ENCODE results near the gene RBM11. TPM values are rescaled to one million over a fixed set of nuclear protein-coding genes. Genes with fewer than 3 reads are reported as not detected.
"Not testable (repeated sequence)": the region's sequence is repeated elsewhere in the genome, so short reads cannot be mapped to it uniquely, and the experiment has no call there.

The RBM11 gene, protein sequence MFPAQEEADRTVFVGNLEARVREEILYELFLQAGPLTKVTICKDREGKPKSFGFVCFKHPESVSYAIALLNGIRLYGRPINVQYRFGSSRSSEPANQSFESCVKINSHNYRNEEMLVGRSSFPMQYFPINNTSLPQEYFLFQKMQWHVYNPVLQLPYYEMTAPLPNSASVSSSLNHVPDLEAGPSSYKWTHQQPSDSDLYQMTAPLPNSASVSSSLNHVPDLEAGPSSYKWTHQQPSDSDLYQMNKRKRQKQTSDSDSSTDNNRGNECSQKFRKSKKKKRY
- not detected for total RNA-seq
- long read RNA-seq, result 0 reads

DNA sequence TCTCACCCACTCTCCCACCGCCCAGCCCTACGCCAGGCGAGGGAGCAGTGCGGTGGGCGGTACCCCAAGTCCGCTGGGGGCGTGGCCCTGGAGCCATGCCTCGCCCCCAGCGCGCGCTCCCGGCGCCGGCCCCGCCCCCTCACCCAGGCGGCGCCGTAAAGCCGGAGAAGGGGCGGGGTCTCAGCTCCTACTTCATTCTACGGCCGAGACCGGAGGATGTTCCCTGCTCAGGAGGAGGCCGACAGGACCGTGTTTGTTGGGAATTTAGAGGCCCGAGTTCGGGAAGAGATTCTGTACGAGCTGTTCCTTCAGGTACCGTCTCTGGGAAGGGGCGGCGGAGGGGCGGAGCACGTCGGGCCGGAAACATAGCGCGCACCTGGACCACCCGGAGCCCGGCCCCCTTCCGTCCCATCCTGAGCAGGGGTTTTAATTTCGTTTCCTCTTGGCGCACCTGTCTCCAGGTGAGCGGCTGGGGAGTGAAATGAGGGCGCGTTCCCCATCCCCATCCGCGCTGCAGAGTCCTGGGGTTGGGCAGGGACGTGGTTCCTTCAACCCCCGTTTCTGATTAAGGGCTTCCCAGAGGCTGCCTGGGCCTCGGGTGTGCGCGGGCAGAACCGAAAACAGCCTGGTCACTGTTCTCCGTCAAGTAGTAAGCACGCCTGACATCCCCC lies at the start of gene RBM11:
Gene RBM11, plus strand, starts transcription at position 187 of the 671 bp plus-strand sequence. Its CDS starts 30 bp downstream, at position 217.
- peak; percentile 89 for DNase-seq (ENCODE audit: low spot score)

DNA sequence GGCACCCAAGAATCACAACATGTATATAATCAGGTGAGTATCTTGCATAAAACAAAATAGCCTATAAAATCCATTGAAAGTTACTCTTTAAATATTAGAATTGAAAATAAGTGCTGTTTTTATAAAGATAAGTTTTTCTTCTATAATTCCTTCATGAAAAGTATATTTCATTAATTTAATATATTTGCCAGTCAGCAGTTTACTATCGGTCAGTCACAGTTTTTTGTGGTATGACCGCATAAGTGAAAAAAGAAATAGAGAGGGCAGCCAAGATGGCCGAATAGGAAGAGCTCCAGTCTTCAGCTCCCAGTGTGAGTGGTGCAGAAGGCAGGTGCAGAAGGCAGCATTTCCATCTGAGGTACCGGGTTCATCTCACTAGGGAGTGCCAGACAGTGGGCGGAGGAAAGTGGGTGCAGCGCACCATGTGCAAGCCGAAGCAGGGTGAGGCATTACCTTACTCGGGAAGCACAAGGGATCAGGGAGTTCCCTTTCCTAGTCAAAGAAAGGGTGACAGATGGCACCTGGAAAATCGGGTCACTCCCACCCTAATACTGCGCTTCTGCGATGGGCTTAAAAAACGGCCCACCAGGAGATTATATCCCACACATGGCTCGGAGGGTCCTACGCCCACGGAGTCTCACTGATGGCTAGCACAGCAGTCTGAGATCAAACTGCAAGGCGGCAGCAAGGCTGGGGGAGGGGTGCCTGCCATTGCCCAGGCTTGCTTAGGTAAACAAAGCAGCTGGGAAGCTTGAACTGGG lies 49.3 kb upstream of the RBM11 start:
- not testable (repeated sequence) for DNase-seq (ENCODE audit: low spot score)

DNA sequence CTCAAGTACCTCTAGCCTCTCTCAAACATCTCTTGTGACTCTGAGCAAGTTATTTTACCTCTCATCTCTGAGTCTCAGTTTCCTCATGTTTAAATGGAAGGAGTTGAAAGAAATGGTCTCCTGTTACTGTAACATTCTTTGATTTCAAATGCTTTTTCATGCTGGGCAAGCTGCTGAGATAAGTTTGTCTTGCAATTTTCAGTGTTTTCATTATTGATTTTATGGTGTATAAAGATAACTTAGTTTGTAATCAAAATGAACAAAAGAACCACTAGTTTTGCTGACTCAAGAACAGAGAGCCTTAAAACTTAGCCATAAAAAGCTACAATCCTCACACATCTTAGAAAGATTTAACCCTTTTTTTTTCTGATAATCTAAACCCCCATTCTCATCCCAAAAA lies 9.7 kb upstream of the RBM11 start:
- no peak for DNase-seq (ENCODE audit: low spot score)

DNA sequence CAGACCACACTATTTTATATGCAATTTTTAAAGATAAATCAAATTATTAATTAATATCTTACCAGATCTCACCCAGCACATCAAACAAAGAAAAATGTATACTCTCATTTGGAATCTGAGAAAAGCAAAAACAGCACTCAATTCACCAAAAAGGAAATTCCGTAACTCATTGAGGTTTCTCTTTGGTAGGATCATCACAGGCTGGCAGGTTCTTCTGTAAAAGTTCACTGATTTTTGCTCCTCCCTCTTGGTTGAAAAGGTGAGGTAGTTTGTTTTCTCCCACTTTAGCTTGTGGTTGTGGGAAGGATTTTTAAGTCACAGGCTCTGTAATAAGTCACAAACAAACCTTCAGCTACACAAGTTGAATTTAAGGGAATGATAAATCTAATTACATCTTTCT lies 5.2 kb upstream of the RBM11 start, which contains the start of gene LIPI:
Gene LIPI, minus strand, starts transcription at position 218 of the 400 bp plus-strand sequence. Its CDS starts 110 bp downstream, at position 108.
- DNase-seq (ENCODE audit: low spot score), result no peak

DNA sequence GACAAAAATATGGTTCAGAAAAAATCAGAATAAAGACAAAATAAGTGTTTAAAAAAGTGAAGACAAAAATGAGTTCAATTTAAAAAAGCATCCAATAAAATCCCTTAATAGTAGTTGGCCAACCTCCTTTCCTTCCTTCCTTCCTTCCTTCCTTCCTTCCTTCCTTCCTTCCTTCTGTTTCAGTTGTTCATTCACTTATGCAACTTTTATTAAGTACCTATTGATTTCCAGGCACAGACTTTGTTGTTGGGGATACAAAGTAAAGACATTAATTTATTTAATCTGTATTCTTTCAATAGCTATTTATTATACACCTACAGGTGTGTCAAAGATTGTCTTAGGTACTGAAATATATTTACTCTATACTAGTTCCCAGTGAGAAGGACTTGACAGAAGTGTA lies 2.8 kb upstream of the RBM11 start:
- DNase-seq (ENCODE audit: low spot score), result no peak

DNA sequence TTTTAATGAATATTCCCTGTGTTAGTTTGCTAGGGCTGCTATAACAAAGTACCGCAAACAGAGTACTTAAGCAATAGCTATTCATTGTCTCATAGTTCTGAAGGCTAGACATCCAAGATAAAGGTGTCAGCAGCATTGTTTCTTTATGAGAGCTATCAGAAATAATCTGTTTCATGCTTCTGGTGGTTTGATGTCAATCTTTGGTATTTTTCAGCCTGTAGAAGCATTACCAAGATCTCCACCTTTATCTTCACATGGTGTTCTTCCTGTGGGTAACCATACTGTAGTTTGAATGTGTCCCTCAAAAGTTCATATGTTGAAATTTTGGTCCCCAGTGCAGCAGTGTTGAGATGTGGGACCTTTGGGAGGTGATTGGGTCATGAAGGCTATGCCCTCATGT lies 7.4 kb downstream of the RBM11 start:
- DNase-seq (ENCODE audit: low spot score), result no peak

DNA sequence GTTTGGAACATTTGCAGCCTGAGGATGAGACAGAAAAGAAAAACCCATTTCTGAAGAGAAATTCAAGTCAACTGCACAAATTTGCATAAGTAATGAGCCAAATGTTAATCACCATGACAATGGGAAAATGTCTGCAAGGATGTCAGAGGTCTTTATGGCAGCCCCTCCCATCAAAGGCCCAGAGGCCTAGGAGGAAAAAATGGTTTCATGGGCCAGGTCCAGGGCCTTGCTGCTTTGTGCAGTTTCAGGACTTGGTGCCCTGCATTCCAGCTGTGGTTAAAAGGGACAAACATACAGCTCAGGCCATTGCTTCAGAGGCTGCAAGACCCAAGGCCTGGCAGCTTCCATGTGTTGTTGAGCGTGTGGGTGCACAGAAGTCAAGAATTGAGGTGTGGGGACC lies 13.4 kb downstream of the RBM11 start:
- DNase-seq (ENCODE audit: low spot score), result no peak

DNA sequence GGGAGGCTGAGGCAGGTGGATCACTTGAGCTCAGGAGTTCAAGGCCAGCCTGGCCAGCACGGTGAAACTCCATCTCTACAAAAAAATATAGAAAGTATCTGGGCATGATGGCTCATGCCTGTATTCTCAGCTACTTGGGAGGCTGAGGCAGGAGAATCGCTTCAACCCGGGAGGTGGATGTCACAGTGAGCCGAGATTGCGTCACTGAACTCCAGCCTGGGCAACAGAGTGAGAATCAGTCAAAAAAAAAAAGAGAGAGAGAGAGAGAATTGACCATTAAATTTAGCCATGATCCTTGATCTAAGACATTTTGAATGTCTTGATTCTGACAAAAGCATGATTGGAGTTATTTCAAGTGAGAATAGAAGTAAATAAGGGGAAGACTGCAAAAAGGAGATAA lies 19.1 kb downstream of the RBM11 start:
- no peak for DNase-seq (ENCODE audit: low spot score)

DNA sequence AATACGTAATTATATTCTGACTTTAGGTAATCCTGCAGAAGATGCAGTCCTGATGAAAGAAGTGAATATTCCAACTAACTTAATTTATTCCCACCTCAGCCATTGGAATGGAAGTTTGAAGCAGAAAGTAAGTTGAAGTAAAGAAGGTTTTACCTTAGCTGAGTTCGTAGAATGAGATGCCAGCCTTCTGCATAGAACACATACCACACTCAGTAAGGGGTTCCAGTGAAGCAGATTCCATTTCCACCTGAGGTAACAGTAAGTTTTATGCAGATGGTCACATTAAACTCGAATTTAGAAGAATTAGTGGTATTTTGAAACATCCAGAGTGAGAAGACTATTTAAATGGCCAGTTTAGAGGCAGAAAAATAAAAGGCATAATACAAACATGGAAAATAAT lies 20.2 kb downstream of the RBM11 start:
- DNase-seq (ENCODE audit: low spot score), result no peak

DNA sequence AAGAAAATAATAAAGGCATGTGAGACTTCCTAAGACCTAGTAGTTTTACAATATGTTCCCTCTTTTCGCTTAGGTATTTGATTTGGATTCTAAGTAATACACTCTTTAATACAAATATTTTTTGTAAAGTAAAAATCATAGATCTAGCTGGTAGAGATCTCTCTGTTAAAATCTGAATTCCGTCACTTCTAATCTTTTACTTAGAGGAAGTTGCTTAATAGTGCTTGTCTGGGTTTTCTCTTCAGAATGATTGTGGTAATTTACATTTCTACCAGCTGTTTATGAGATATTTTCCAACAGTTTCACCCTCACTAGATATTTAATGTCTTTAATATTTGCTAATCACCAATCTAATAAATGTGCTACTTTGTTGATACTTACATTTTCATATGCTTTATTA lies 23.3 kb downstream of the RBM11 start:
- no peak for DNase-seq (ENCODE audit: low spot score)

DNA sequence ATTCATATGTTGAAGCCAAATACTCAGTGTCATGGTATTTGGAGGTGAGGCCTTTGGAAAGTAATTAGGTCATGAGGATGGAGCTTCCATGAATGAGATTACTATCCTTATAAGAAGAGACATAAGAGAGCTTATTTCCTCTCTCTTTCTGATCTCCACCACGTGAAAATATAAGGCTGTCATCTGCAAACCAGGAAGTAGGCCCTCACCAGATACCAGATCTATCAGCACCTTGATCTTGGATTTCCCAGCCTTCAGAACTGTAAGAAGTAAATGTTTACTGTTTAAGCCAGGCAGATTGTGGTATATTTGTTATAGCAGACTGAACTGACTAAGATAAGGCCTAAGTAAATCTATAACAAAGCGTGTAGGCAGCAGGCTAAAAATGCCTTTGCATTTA lies 25.3 kb downstream of the RBM11 start:
- DNase-seq (ENCODE audit: low spot score), result no peak

DNA sequence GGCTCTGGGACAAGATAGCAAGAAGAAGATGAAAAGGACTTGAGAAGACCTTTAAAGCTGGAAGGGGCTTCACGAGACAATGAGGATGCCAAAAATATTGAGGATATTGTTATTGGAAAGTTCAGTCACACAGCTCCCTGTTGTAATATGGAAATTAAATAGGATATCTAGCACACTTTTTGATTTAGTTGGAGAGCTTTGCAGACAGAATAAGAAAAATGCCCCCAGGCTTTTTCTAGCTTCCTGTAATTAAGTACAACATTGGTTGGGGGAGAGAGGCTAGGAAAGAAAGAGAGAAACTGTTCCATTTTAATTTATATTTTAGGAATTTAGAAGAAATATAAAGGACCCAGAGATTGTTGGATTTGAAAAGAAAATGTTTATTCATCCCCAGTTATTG lies 27.5 kb downstream of the RBM11 start:
- no peak for DNase-seq (ENCODE audit: low spot score)

DNA sequence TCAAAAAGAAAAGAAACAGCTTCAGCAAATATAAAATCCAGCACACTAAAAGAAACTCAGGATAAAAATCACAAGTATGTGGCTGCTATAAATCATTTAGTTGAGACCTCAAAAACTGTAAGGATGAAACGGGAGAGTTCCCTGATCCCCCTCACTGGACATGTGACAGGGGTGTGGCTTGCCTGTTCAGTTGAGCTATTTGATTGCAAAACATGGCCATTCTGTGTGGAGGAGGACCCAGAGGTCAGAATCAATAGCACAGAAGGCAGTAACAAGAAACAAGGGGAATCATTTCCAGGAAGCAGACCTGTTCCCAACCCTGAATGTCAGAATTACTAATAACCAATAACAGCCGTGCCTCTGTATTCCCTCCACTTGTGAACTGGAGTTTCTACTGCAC lies 27.9 kb downstream of the RBM11 start:
- DNase-seq (ENCODE audit: low spot score), result no peak

DNA sequence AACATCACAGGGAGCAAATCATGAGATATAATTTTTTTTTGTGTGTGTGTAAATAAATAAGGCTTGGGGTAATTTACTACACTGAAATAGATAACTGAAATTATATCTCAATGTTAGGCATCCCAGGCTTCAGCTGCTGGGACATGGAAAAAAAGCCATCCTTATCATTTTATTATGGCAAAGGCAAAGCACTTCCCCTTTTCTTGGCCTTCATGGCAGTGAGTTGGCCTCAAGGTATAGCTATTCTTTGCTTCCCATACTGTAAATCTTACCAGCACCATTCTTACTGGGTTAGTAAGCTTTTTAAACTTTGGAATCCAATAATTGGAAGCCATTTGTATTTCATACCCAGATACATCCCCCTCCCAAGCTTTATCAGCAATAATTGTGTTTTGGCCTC lies 29.0 kb downstream of the RBM11 start:
- DNase-seq (ENCODE audit: low spot score), result no peak

DNA sequence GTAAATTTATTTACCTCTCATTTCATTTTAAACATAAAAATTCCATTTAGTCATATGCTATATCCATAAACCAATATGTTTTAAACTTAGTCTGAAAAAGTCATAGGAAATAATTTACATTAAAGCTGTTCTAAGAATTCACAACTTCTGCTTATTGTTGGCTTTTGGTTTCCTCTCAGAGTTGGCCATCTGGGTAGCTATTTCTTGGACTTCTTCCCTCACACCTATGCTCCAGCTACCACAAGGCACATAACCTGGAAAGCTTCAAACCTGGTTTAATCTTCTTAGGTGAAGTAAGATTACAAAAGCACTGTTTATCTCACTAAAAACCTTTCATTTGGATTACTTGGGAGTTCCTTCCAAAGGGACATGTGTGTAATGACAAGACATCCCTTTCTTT lies 29.8 kb downstream of the RBM11 start:
- no peak for DNase-seq (ENCODE audit: low spot score)

DNA sequence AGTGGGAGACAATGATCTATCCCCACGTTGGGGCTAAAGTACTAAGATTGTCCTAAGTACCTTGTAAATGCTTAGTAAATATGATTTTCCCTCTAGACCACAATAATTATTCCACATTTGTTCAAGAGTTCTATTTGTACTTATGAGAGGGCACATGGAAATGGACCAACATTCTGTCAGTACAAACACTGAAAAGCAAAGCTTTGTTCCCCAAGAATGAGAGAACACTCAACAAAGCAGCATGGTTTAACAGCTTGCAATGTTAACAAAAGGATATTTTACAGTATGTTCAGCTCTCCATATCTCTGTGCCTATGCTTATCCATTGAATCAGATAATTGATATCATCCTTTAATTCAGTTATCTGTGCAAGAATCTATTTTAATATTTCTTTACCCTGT lies 35.4 kb downstream of the RBM11 start:
- no peak for DNase-seq (ENCODE audit: low spot score)

DNA sequence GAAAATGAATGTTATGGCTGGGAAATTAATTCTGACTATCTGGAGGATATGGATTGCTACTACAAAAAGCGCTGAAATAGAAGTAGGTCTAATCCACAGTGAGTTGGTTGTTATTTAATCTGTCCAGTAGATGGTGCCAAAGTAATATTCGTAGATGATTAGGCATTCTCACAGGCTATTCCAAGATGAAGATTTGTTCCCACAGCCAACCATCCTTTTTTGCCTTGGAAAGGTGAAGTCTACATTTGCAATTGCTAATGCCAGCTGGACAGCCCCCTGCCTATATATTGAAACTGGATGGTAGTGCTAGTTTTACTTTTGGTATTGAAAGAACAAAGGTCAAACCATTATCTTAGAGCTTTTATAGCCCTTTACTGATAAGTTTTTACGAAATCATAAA lies 43.8 kb downstream of the RBM11 start:
- DNase-seq (ENCODE audit: low spot score), result no peak

DNA sequence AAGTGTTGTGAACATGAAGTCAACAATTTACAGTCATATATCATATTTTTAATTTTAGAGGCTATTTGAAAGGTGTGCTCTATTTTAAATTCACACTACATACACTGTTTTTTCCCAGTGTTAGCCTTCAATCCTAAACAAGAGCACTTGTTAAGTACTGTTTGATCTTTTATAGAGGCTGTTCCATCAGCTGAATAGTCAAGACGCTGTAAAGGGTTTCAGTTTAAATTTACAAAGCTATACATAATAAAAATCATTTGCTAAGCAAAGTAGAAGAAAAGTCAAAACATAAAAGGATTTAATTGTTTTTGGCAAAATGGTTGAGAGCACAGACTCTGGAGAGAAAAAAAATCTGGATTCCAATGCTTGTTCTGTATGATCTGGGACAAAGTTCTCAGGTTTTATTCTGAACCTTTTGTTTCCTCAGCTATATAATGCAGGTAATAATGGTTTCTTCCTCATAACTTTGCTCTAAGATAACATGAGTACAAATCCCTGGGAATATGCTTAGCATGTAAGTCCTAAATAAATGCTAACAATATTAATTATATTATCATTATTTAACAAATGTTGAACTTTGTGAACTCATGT lies 44.3 kb downstream of the RBM11 start:
- DNase-seq (ENCODE audit: low spot score), result no peak

DNA sequence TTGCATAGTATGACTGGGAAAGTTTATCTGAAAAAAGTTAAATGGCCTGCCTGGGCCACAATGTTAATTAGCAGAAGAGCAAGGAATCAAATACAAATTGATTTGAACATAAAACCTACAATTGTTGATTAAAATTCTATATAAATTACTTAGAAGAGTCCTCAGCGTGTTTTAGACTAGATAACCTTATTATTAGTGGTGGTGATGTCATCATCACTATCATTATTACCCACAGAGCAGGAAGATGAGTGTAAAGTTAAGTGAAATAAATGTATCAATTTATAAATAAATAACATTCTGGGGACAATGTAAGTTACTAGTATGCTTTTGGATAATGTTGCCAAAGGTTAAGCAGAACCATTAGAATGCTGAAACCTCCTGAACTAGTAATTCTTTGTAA lies 46.1 kb downstream of the RBM11 start:
- DNase-seq (ENCODE audit: low spot score), result no peak

DNA sequence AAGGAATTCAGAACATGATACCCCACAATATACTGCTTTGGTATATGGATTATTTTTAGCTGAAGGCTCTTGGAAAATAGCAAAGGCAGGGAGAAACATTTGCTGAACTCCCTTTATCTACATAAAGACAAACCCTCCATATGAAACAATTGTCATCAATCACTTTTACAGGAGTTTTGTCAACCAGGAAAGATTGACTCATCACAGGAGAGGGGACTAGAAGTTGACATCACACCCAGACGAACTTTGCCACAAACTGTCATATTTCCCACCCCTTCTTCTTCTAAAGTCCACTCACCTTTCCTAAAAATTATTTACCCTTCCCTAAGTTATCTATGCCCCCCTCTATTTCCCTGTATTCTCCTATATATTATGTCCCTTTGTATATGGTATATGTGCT lies 47.9 kb downstream of the RBM11 start:
- DNase-seq (ENCODE audit: low spot score), result no peak

DNA sequence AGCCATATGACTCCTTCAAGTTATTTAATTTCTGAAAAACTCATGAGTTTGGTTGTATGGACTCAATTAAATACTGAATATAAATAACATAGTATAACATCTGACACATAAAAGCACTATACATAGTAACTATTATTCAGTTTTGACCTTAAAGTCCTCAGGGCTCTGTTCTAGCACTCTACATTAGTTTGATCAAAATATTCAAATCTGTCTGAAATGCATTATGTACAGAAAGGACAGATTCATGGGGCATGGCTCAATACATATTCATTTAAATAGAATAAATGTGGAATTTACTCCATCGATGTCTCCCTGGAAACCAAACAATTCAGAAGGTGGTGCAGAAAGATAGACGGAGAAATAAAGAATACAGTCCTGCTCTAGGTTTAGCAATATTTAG lies 49.1 kb downstream of the RBM11 start:
- no peak for DNase-seq (ENCODE audit: low spot score)

DNA sequence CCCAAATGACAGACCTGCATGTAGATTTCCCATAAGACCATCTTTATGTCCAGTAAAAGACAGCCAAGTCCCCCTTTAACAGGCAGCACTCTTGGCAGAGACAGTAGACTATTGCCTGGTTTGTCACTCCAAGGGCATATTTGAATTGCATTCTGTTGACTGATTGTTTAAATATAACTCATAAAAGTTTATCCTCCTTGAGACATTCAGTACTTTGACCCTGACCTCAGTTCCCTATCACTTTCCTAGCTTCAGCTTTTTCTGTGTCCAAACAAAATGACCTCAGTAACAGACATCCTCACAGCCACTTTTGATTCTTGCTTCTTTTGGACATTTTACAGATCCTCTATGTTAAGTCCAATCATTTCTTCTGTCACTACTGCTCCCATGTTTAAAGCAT lies 51.1 kb downstream of the RBM11 start:
- no peak for DNase-seq (ENCODE audit: low spot score)
